GM12801 (cell line): Measurements from ENCODE around the gene APP.

Experiments used
- TF ChIP-seq, protein P1 (sequence below): IDR thresholded peaks from one replicate; pipeline ENCODE4 v1.5.1; 2011; ENCODE audit warnings: control low read depth; ENCODE audit not compliant: insufficient read length; ENCODE audit errors: extremely low read depth

The APP gene

DNA sequence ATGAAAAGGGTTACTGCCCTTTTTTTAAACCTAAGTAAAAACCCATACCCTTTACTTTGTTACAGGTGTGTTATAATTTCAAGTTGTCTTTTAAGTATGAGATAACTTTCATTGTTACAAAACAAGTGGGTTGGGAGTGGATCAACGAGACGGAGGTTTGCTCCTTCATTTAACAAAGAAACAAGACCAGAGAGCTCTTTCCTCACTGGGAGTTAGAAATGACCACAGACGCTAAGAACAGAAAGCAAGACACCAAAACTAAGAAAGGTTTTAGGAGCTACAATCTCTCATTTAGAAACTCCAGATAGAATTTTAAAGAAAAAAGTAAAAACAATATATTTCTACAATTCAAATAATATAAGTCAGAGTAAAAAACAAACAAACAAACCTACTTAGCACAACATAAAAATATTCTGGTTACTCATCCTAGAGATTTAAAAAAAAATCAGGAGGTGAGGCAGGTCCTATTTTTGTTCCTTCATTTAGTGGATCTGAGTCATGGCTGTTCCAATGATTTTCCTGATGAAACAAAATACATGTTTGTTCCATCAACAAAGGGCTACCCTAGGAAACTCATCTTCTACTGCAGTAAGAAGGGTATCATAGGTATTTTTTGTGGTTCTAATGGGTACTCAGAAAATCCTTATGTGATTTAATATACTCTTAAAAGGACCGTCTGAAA is 33.0 kb downstream of the APP start:
- TF ChIP-seq, protein P1, sequence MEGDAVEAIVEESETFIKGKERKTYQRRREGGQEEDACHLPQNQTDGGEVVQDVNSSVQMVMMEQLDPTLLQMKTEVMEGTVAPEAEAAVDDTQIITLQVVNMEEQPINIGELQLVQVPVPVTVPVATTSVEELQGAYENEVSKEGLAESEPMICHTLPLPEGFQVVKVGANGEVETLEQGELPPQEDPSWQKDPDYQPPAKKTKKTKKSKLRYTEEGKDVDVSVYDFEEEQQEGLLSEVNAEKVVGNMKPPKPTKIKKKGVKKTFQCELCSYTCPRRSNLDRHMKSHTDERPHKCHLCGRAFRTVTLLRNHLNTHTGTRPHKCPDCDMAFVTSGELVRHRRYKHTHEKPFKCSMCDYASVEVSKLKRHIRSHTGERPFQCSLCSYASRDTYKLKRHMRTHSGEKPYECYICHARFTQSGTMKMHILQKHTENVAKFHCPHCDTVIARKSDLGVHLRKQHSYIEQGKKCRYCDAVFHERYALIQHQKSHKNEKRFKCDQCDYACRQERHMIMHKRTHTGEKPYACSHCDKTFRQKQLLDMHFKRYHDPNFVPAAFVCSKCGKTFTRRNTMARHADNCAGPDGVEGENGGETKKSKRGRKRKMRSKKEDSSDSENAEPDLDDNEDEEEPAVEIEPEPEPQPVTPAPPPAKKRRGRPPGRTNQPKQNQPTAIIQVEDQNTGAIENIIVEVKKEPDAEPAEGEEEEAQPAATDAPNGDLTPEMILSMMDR = no peak

GRCh38 chr21:26136671-26137070 is 33.9 kb downstream of the APP start:
- TF ChIP-seq, protein P1 = no peak

- TF ChIP-seq, protein P1 = no peak
Measured at GRCh38 chr21:26135520-26135919, 35.0 kb downstream of the APP start.

DNA sequence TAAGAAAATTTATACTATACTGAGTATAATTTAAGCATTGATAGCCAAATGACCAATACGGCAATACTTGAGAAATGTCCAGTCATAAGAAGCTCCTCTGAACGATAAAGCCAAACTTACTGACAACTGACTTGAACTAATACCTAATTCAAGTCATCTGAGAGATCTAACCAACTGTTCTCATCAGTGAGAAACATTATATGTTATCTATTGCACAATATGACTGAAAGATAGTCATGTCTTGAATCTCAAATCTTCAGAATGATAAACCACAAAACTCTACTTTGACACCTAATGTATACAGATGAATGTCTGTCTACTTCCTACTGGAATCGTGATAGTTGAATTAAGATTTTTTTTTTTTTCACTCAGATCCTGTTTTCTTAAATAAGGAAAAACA is 39.0 kb downstream of the APP start:
- TF ChIP-seq, protein P1 = no peak

GRCh38 chr21:26130249-26130881 is 40.2 kb downstream of the APP start:
- TF ChIP-seq, protein P1 = no peak

DNA sequence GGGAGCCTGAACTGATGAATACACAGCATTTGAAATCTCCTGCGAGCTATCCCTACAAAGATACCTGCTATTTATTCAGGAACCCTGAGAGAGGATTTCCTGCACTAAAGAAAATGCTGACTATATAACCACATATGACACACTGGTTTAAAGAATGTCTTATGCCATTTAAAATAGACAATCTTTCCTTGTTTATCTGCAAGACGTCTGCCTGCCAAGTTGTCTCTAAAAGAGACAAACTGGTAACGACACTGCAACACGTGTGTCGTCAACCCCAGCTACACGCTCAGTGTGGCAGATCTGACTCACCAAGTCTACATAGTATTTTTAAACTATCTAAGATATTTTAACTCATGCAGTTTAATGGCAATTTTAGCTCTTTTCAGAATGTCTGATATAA is 42.7 kb downstream of the APP start:
- TF ChIP-seq, protein P1 = no peak

- TF ChIP-seq, protein P1 = no peak
Measured at GRCh38 chr21:26127073-26127814, 43.3 kb downstream of the APP start.
